Nephron progenitor cell (in vitro differentiated cells): ENCODE results near the gene NR2C1.

Source experiments
- DNase-seq: peaks from one replicate; pipeline ENCODE4 v3.0.0; 2021
- H3K27ac Mint-ChIP-seq: 2 replicates; pipeline ENCODE4 v1.8.0; 2021; ENCODE audit warnings: mild to moderate bottlenecking, moderate library complexity, mixed read lengths
- H3K27me3 Mint-ChIP-seq: 2 replicates; pipeline ENCODE4 v1.8.0; 2021; ENCODE audit warnings: mild to moderate bottlenecking, low read depth, mixed read lengths; ENCODE audit not compliant: poor library complexity
- H3K36me3 Mint-ChIP-seq: 2 replicates; pipeline ENCODE4 v1.8.0; 2021; ENCODE audit warnings: low read depth, mixed read lengths
- H3K4me1 Mint-ChIP-seq: 2 replicates; pipeline ENCODE4 v1.8.0; 2021; ENCODE audit warnings: mixed read lengths
- H3K4me3 Mint-ChIP-seq: 2 replicates; pipeline ENCODE4 v1.8.0; 2021; ENCODE audit warnings: mild to moderate bottlenecking, moderate library complexity, mixed read lengths
- H3K9me3 Mint-ChIP-seq: 2 replicates; pipeline ENCODE4 v1.8.0; 2021; ENCODE audit warnings: mild to moderate bottlenecking, moderate library complexity, mixed read lengths
- CTCF ChIP-seq: fragments of 200-600 bp; sonication (generic); IDR thresholded peaks from 2 replicates; pipeline ENCODE4 v1.5.0; 2021; ENCODE audit warnings: antibody characterized with exemption

Gene NR2C1

GRCh38 chr12:95034750-95035149 is 38.7 kb downstream of the NR2C1 start:
- H3K27me3 Mint-ChIP-seq: no peaks in the 10 kb centered on the region
- H3K4me3 Mint-ChIP-seq: no peak overlapping the region
- no peak overlapping the region for H3K27ac Mint-ChIP-seq
- no peaks in the 10 kb centered on the region for H3K4me1 Mint-ChIP-seq
- DNase-seq: no peak
- TF ChIP-seq CTCF: no peak
- peaks cover 34% of the 10 kb centered on the region for H3K36me3 Mint-ChIP-seq
- no peaks in the 10 kb centered on the region for H3K9me3 Mint-ChIP-seq

GRCh38 chr12:95022477-95022876 is 50.9 kb downstream of the NR2C1 start:
- no peak for TF ChIP-seq CTCF
- Mint-ChIP-seq H3K27me3 (no peaks in the 10 kb centered on the region), H3K4me3 (no peak overlapping the region), H3K36me3 (peaks cover 30% of the 10 kb centered on the region), H3K9me3 (no peaks in the 10 kb centered on the region), H3K4me1 (no peaks in the 10 kb centered on the region), H3K27ac (peak overlapping the region; percentile 84)
- no peak for DNase-seq

- Mint-ChIP-seq H3K4me3 (no peak overlapping the region), H3K36me3 (peaks cover 27% of the 10 kb centered on the region), H3K4me1 (no peaks in the 10 kb centered on the region), H3K27me3 (peaks cover 4% of the 10 kb centered on the region), H3K27ac (no peak overlapping the region), H3K9me3 (peaks cover 11% of the 10 kb centered on the region)
- no peak for TF ChIP-seq CTCF
- no peak for DNase-seq
These were observed 55.9 kb downstream of the NR2C1 start for GRCh38 chr12:95017482-95017881.

- TF ChIP-seq CTCF: no peak
- Mint-ChIP-seq H3K36me3 (peaks cover 27% of the 10 kb centered on the region), H3K27me3 (peaks cover 4% of the 10 kb centered on the region), H3K27ac (no peak overlapping the region), H3K4me3 (no peak overlapping the region), H3K9me3 (peaks cover 11% of the 10 kb centered on the region), H3K4me1 (no peaks in the 10 kb centered on the region)
- no peak for DNase-seq
These were observed 57.3 kb downstream of the NR2C1 start for GRCh38 chr12:95016120-95016519.

GRCh38 chr12:95014554-95014953 is 58.9 kb downstream of the NR2C1 start:
- peaks cover 8% of the 10 kb centered on the region for H3K27me3 Mint-ChIP-seq
- H3K4me3 Mint-ChIP-seq: no peak overlapping the region
- H3K4me1 Mint-ChIP-seq: no peaks in the 10 kb centered on the region
- no peak for TF ChIP-seq CTCF
- DNase-seq: no peak
- no peak overlapping the region for H3K27ac Mint-ChIP-seq
- H3K36me3 Mint-ChIP-seq: peaks cover 19% of the 10 kb centered on the region
- H3K9me3 Mint-ChIP-seq: peaks cover 23% of the 10 kb centered on the region

- no peak overlapping the region for H3K27ac Mint-ChIP-seq
- peaks cover 22% of the 10 kb centered on the region for H3K36me3 Mint-ChIP-seq
- no peak for DNase-seq
- peaks cover 9% of the 10 kb centered on the region for H3K4me1 Mint-ChIP-seq
- TF ChIP-seq CTCF: no peak
- peaks cover 9% of the 10 kb centered on the region for H3K27me3 Mint-ChIP-seq
- no peak overlapping the region for H3K4me3 Mint-ChIP-seq
- peaks cover 62% of the 10 kb centered on the region for H3K9me3 Mint-ChIP-seq
These were observed 67.2 kb downstream of the NR2C1 start for GRCh38 chr12:95006206-95006605.
